Measurements from ENCODE around the gene PDE4C.

GRCh38 chr19:18206018-18206417 is 20.2 kb downstream of the PDE4C start:
- no peak for TF ChIP-seq L3MBTL2 (conservative IDR thresholded peaks at IDR 0.05)
- TF ChIP-seq ELF4 (IDR thresholded peaks at IDR 0.05) = no peak
- no peak for TF ChIP-seq SP1 (IDR thresholded peaks at IDR 0.05)

Data from HEK293T (cell line).